Vagina (tissue), 2 donors: Measurements from ENCODE around the gene PPP1R14C.

Source experiments
- POLR2A ChIP-seq, 2 donors: fragments of 450-650 bp; IDR thresholded peaks; one replicate each; pipeline ENCODE4 v1.6.1; 2017; ENCODE audit warnings: antibody characterized with exemption in 2 of 2, mild to moderate bottlenecking in 2 of 2, moderate library complexity in 2 of 2
- TF ChIP-seq, protein P1 (sequence below), 3 experiments: fragments of 450-650 bp in 2 of 3; fragments of 200-600 bp in 1 of 3; sonication (generic) in 1 of 3; IDR thresholded peaks; one replicate each; pipeline ENCODE4 v1.5.1; 2017 to 2019; ENCODE audit warnings: antibody characterized with exemption in 3 of 3, mild to moderate bottlenecking in 2 of 3, moderate library complexity in 2 of 3

- no peak for TF ChIP-seq POLR2A (IDR thresholded peaks at IDR 0.05)
- TF ChIP-seq, protein P1, sequence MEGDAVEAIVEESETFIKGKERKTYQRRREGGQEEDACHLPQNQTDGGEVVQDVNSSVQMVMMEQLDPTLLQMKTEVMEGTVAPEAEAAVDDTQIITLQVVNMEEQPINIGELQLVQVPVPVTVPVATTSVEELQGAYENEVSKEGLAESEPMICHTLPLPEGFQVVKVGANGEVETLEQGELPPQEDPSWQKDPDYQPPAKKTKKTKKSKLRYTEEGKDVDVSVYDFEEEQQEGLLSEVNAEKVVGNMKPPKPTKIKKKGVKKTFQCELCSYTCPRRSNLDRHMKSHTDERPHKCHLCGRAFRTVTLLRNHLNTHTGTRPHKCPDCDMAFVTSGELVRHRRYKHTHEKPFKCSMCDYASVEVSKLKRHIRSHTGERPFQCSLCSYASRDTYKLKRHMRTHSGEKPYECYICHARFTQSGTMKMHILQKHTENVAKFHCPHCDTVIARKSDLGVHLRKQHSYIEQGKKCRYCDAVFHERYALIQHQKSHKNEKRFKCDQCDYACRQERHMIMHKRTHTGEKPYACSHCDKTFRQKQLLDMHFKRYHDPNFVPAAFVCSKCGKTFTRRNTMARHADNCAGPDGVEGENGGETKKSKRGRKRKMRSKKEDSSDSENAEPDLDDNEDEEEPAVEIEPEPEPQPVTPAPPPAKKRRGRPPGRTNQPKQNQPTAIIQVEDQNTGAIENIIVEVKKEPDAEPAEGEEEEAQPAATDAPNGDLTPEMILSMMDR (IDR thresholded peaks at IDR 0.05): no peak
Measured at GRCh38 chr6:150233843-150234269, 91.0 kb downstream of the PPP1R14C start.
